Measurements from ENCODE around the gene C16orf86. TPM values are rescaled to one million over a fixed set of nuclear protein-coding genes. Genes with fewer than 3 reads are reported as not detected.
A peak's percentile ranks its signal among the peaks of the same experiment; 100 is the strongest.

The C16orf86 gene
- total and polyA plus RNA-seq, 2 of the 8 experiments (the other 6 are each of a cell fraction or from before 2014, with no cell fraction given) = 1.4 to 2.3 TPM

- H3K56ac ChIP-seq (replicated peaks; ENCODE audit: insufficient read length, low read depth, low read length) = no peak overlapping the region
- no peaks in the 10 kb centered on the region for H3K9me3 ChIP-seq (ENCODE audit: insufficient read depth in 2 of 2, low read depth in 1 of 2, low read length in 1 of 2)
- no peak overlapping the region for H4K5ac ChIP-seq (ENCODE audit: insufficient read length, low read depth, low read length)
- H3K23me2 ChIP-seq (ENCODE audit: low read depth, low read length) = peaks cover 18% of the 10 kb centered on the region; the same call in 1 of the 2 replicates
- H2BK120ac ChIP-seq (replicated peaks; ENCODE audit: low read depth, low read length) = no peak overlapping the region
- ChIA-PET POLR2A (ENCODE audit: partially characterized antibody) (interaction anchor here (0.6 to 1.9 kb wide), 3 partner anchors 11 to 185 kb away, joined by 4 to 5 read pairs (median 4); partner anchors contain the start of gene ATP6V0D1), CTCF (ENCODE audit: partially characterized antibody) (interaction anchor here (0.7 to 13.7 kb wide), 15 partner anchors 11 to 276 kb away, joined by 3 to 202 read pairs (median 4); partner anchors contain the start of genes CARMIL2 and RIPOR1)
- H2BK12ac ChIP-seq (ENCODE audit: low read depth, low read length) = no peak overlapping the region
- no peak overlapping the region for H2BK15ac ChIP-seq (ENCODE audit: low read length)
- H3K79me2 ChIP-seq (ENCODE audit: control insufficient read depth in 1 of 2, insufficient read depth in 2 of 2, low read length in 2 of 2) = no peaks in the 10 kb centered on the region
- peaks cover 6 to 8% of the 10 kb centered on the region in 2 experiments for H4K20me1 ChIP-seq (replicated peaks in 1 of 2; ENCODE audit: control insufficient read depth in 1 of 2, insufficient read depth in 2 of 2, low read length in 2 of 2)
- H3K27me3 ChIP-seq (replicated peaks in 1 of 4; ENCODE audit: control insufficient read depth in 3 of 4, extremely low read depth in 1 of 4, insufficient read depth in 3 of 4, low read length in 3 of 4) = peaks cover 0 to 3% (median 0%) of the 10 kb centered on the region in 4 experiments; a peak in 2 of 7 replicates
- no peak overlapping the region for H3K4ac ChIP-seq (replicated peaks; ENCODE audit: insufficient read length, low read depth, low read length)
- H2BK20ac ChIP-seq (ENCODE audit: low read length) = no peak overlapping the region
- peaks cover 0 to 29% (median 20%) of the 10 kb centered on the region in 4 experiments; a peak in 5 of 7 replicates for H3K4me1 ChIP-seq (replicated peaks in 1 of 4; ENCODE audit: control insufficient read depth in 3 of 4, insufficient read depth in 4 of 4, low read length in 3 of 4)
- H3K4me3 ChIP-seq (ENCODE audit: extremely low read depth in 1 of 4, insufficient read depth in 2 of 4, low read depth in 3 of 4, low read length in 4 of 4) = peak overlapping the region; percentile 44 to 73 (median 51)
- no peak overlapping the region for H4K91ac ChIP-seq (replicated peaks; ENCODE audit: insufficient read length, low read length)
- H3K23ac ChIP-seq (ENCODE audit: insufficient read length) = no peak overlapping the region
- no peaks in the 10 kb centered on the region for H3K79me1 ChIP-seq (ENCODE audit: low read depth, low read length)
- no peak overlapping the region for H3K14ac ChIP-seq (ENCODE audit: insufficient read length)
- no peak for FAIRE-seq
- 2% methylated on average over 30 of the region's 46 CpGs; no CpG with 5 or more reads in 1 of the 2 experiments for whole genome bisulfite sequencing, 2 experiments (ENCODE audit: extremely low coverage in 1 of 2, insufficient coverage in 1 of 2, insufficient read length in 1 of 2, insufficient replicate concordance in 2 of 2, low coverage in 1 of 2, low lambda C conversion rate in 2 of 2, missing lambda C conversion rate in 1 of 2)
- H3K4me2 ChIP-seq (ENCODE audit: insufficient read depth in 1 of 2, low read depth in 2 of 2, low read length in 2 of 2) = peak overlapping the region; percentile 78 to 95
- H2AFZ ChIP-seq (ENCODE audit: low read length) = peak overlapping the region; percentile 4; the same call in 1 of the 2 replicates
- H3K36me3 ChIP-seq (ENCODE audit: control insufficient read depth in 2 of 4, insufficient read depth in 4 of 4, low read length in 3 of 4) = no peaks in the 10 kb centered on the region
- H3K18ac ChIP-seq (ENCODE audit: extremely low read depth, low read length) = no peak overlapping the region; the same call in 1 of the 2 replicates
- no peak overlapping the region for H2AK5ac ChIP-seq (ENCODE audit: low read depth, low read length)
- no peak overlapping the region for H3K27ac ChIP-seq (ENCODE audit: low read depth, low read length)
- no peak overlapping the region for H4K8ac ChIP-seq (ENCODE audit: extremely low read depth, insufficient read depth, low read length)
- H3K9ac ChIP-seq (replicated peaks in 1 of 4; ENCODE audit: extremely low read depth in 1 of 4, low read depth in 3 of 4, low read length in 3 of 4) = peak overlapping the region in 2 of 4 experiments; percentile 2 to 62; a peak in 5 of 7 replicates
- DNase-seq (ENCODE audit: low read depth in 1 of 2, low spot score in 2 of 2) = peak in 1 of 2 experiments; percentile 80
- no peak overlapping the region for H2BK5ac ChIP-seq (ENCODE audit: low read depth, low read length)
- TF ChIP-seq, protein P1, sequence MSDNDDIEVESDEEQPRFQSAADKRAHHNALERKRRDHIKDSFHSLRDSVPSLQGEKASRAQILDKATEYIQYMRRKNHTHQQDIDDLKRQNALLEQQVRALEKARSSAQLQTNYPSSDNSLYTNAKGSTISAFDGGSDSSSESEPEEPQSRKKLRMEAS (IDR thresholded peaks at IDR 0.05) = peak; percentile 64; the same call in 1 of the 2 replicates
- peak; percentile 33 for TF ChIP-seq KDM4A (IDR thresholded peaks at IDR 0.05; ENCODE audit: low read depth, low read length, severe bottlenecking)
- peak; percentile 10; the same call in 1 of the 2 replicates for TF ChIP-seq E2F6 (IDR thresholded peaks at IDR 0.05)
- TF ChIP-seq RBBP5 (IDR thresholded peaks at IDR 0.05; ENCODE audit: borderline replicate concordance, low read depth, low read length) = 0 out of 2 replicates have a peak, but pooled peaks have one; percentile 30
- TF ChIP-seq ASH2L (IDR thresholded peaks at IDR 0.05; ENCODE audit: low read length) = peak; percentile 43
- TF ChIP-seq RAD21 (IDR thresholded peaks at IDR 0.05 in 1 of 2, conservative IDR thresholded peaks at IDR 0.05 in 1 of 2; ENCODE audit: low read depth in 2 of 2, low read length in 2 of 2) = no peak
These were observed 522 bp upstream of the C16orf86 start for GRCh38 chr16:67666032-67666551.

All from H1 (cell line).